H1 (cell line): ENCODE data around the gene PNMA8B. TPM values are rescaled to one million over a fixed set of nuclear protein-coding genes. Genes with fewer than 3 reads are reported as not detected.

Source experiments
- CTCF ChIA-PET: fragments of 300-600 bp; sonication (Branson Sonifier 250); formaldehyde crosslinking; loops from one replicate; lab custom pipeline; 2021; ENCODE audit not compliant: partially characterized antibody; lab: Charles Lee
- POLR2A ChIA-PET: fragments of 300-600 bp; sonication (Branson Sonifier 250); formaldehyde crosslinking; loops from one replicate; lab custom pipeline; 2021; ENCODE audit warnings: inconsistent platforms; ENCODE audit not compliant: partially characterized antibody; lab: Charles Lee
- DNase-seq, 2 experiments: peaks; one replicate each; pipeline versions ENCODE4 v3.0.0 to v3.0.0-alpha.2; 2010 to 2022; ENCODE audit warnings: low spot score in 2 of 2, low read depth in 1 of 2, mixed read lengths in 1 of 2
- FAIRE-seq: peaks from 2 replicates; lab custom pipeline; 2011; peaks lifted over from hg19 to GRCh38; lab: Jason Lieb, UNC
- H2AFZ ChIP-seq: 2 replicates; pipeline ENCODE4 v1.8.1; 2012; ENCODE audit warnings: low read length, inconsistent platforms
- H2AK5ac ChIP-seq: 2 replicates; pipeline ENCODE4 v1.6.1; 2013; ENCODE audit warnings: low read depth, low read length
- H2BK120ac ChIP-seq: replicated peaks from 2 replicates; pipeline ENCODE3; 2013; ENCODE audit warnings: low read depth, low read length, inconsistent platforms
- H2BK12ac ChIP-seq: 2 replicates; pipeline ENCODE4 v1.6.1; 2013; ENCODE audit warnings: low read depth, low read length
- H2BK15ac ChIP-seq: 2 replicates; pipeline ENCODE4 v1.6.1; 2013; ENCODE audit warnings: low read length
- H2BK20ac ChIP-seq: 2 replicates; pipeline ENCODE4 v1.6.1; 2013; ENCODE audit warnings: low read length
- H2BK5ac ChIP-seq: 2 replicates; pipeline ENCODE4 v1.6.1; 2013; ENCODE audit warnings: low read depth, low read length
- H3K14ac ChIP-seq: 2 replicates; pipeline ENCODE4 v1.6.1; 2013; ENCODE audit warnings: inconsistent platforms; ENCODE audit not compliant: insufficient read length
- H3K18ac ChIP-seq: 2 replicates; pipeline ENCODE4 v1.6.1; 2013; ENCODE audit warnings: low read length; ENCODE audit errors: extremely low read depth
- H3K23ac ChIP-seq: 2 replicates; pipeline ENCODE4 v1.6.1; 2013; ENCODE audit warnings: inconsistent platforms; ENCODE audit not compliant: insufficient read length
- H3K23me2 ChIP-seq: 2 replicates; pipeline ENCODE4 v1.6.1; 2013; ENCODE audit warnings: low read depth, low read length
- H3K27ac ChIP-seq: 2 replicates; pipeline ENCODE4 v1.6.1; 2011; ENCODE audit warnings: low read depth, low read length, inconsistent platforms
- H3K27me3 ChIP-seq, 4 experiments: replicated peaks in 1 of 4; 1 replicate in 1 of 4; 2 replicates in 3 of 4; pipeline versions ENCODE4 v1.6.1 to v1.8.1; 2011 to 2013; ENCODE audit warnings: low read length in 3 of 4, mild to moderate bottlenecking in 3 of 4, inconsistent platforms in 2 of 4, mixed read lengths in 2 of 4, moderate library complexity in 1 of 4; ENCODE audit not compliant: control insufficient read depth in 3 of 4, insufficient read depth in 3 of 4; ENCODE audit errors: extremely low read depth in 1 of 4
- H3K36me3 ChIP-seq, 4 experiments: 2 replicates each; pipeline versions ENCODE4 v1.6.1 to v1.8.1; 2011 to 2013; ENCODE audit warnings: mild to moderate bottlenecking in 4 of 4, low read length in 3 of 4, moderate library complexity in 2 of 4, control low read depth in 1 of 4, inconsistent platforms in 1 of 4; ENCODE audit not compliant: insufficient read depth in 4 of 4, control insufficient read depth in 2 of 4
- H3K4ac ChIP-seq: replicated peaks from 2 replicates; pipeline ENCODE3; 2013; ENCODE audit warnings: low read length, low read depth, mixed read lengths, inconsistent platforms; ENCODE audit not compliant: insufficient read length
- H3K4me1 ChIP-seq, 4 experiments: replicated peaks in 1 of 4; 1 replicate in 1 of 4; 2 replicates in 3 of 4; pipeline versions ENCODE4 v1.6.1 to v1.8.1; 2011 to 2013; ENCODE audit warnings: low read length in 3 of 4, inconsistent platforms in 2 of 4, mixed read lengths in 1 of 4; ENCODE audit not compliant: insufficient read depth in 4 of 4, control insufficient read depth in 3 of 4
- H3K4me2 ChIP-seq, 2 experiments: 2 replicates each; pipeline versions ENCODE4 v1.6.1 to v1.8.1; 2011 to 2013; ENCODE audit warnings: low read depth in 2 of 2, low read length in 2 of 2, control low read depth in 1 of 2, inconsistent platforms in 1 of 2, mild to moderate bottlenecking in 1 of 2; ENCODE audit not compliant: insufficient read depth in 1 of 2
- H3K4me3 ChIP-seq, 4 experiments: fragments of 200-600, 300-600 bp in 1 of 4; sonication (generic), shearing (Covaris generic), sonication (Bioruptor Twin) in 1 of 4; 2 replicates each; pipeline versions ENCODE4 v1.5.1 to v1.8.1; 2011 to 2016; ENCODE audit warnings: low read length in 4 of 4, low read depth in 3 of 4, control low read depth in 2 of 4, inconsistent platforms in 2 of 4, mild to moderate bottlenecking in 2 of 4, mixed read lengths in 1 of 4, moderate library complexity in 1 of 4; ENCODE audit not compliant: insufficient read depth in 2 of 4; ENCODE audit errors: extremely low read depth in 1 of 4
- H3K56ac ChIP-seq: replicated peaks from 2 replicates; pipeline ENCODE3; 2013; ENCODE audit warnings: low read depth, mild to moderate bottlenecking, mixed read lengths, low read length, inconsistent platforms; ENCODE audit not compliant: insufficient read length
- H3K79me1 ChIP-seq: 2 replicates; pipeline ENCODE4 v1.6.1; 2013; ENCODE audit warnings: low read depth, low read length, control low read depth
- H3K79me2 ChIP-seq, 2 experiments: 2 replicates each; pipeline versions ENCODE4 v1.6.1 to v1.8.1; 2012 to 2013; ENCODE audit warnings: low read length in 2 of 2, mild to moderate bottlenecking in 2 of 2, inconsistent platforms in 1 of 2; ENCODE audit not compliant: insufficient read depth in 2 of 2, control insufficient read depth in 1 of 2
- H3K9ac ChIP-seq, 4 experiments: replicated peaks in 1 of 4; 1 replicate in 1 of 4; 2 replicates in 3 of 4; pipeline versions ENCODE4 v1.6.1 to v1.8.1; 2011 to 2013; ENCODE audit warnings: low read depth in 3 of 4, low read length in 3 of 4, control low read depth in 2 of 4, mild to moderate bottlenecking in 2 of 4, moderate library complexity in 2 of 4, inconsistent platforms in 1 of 4; ENCODE audit errors: extremely low read depth in 1 of 4
- H3K9me3 ChIP-seq, 2 experiments: 2 replicates each; pipeline versions ENCODE4 v1.6.1 to v1.8.1; 2012 to 2013; ENCODE audit warnings: mild to moderate bottlenecking in 2 of 2, moderate library complexity in 2 of 2, control low read depth in 1 of 2, inconsistent platforms in 1 of 2, low read depth in 1 of 2, low read length in 1 of 2, mixed read lengths in 1 of 2; ENCODE audit not compliant: insufficient read depth in 2 of 2
- H4K20me1 ChIP-seq, 2 experiments: replicated peaks in 1 of 2; 2 replicates each; pipeline versions ENCODE3 to v1.8.1; 2011 to 2013; ENCODE audit warnings: inconsistent platforms in 2 of 2, low read length in 2 of 2, mild to moderate bottlenecking in 1 of 2; ENCODE audit not compliant: insufficient read depth in 2 of 2, control insufficient read depth in 1 of 2
- H4K5ac ChIP-seq: 2 replicates; pipeline ENCODE4 v1.6.1; 2013; ENCODE audit warnings: low read length, low read depth, mixed read lengths, inconsistent platforms; ENCODE audit not compliant: insufficient read length
- H4K8ac ChIP-seq: 2 replicates; pipeline ENCODE4 v1.8.0; 2013; ENCODE audit warnings: mild to moderate bottlenecking, moderate library complexity, low read length, inconsistent platforms; ENCODE audit not compliant: insufficient read depth; ENCODE audit errors: extremely low read depth
- H4K91ac ChIP-seq: replicated peaks from 2 replicates; pipeline ENCODE3; 2013; ENCODE audit warnings: low read length, mixed read lengths, inconsistent platforms; ENCODE audit not compliant: insufficient read length
- GTF2F1 ChIP-seq: IDR thresholded peaks from 2 replicates; pipeline ENCODE4 v1.6.1; 2012; ENCODE audit warnings: low read depth, low read length, improper control_type of control experiment, borderline replicate concordance
- RNF2 ChIP-seq: fragments of 200-900, 300-1000 bp; sonication (generic); IDR thresholded peaks from 2 replicates; pipeline ENCODE4 v1.7.1; 2016; ENCODE audit warnings: borderline replicate concordance, low read depth, mild to moderate bottlenecking, antibody characterized with exemption, low read length; ENCODE audit not compliant: poor library complexity, severe bottlenecking; ENCODE audit errors: missing control alignments
- SIX5 ChIP-seq: IDR thresholded peaks from 2 replicates; pipeline ENCODE4 v1.6.1; 2011; ENCODE audit warnings: mild to moderate bottlenecking, low read depth, low read length
- SP1 ChIP-seq: IDR thresholded peaks from 2 replicates; pipeline ENCODE4 v1.6.1; 2011; ENCODE audit warnings: low read depth, low read length
- SUZ12 ChIP-seq: fragments of 200-600 bp; sonication (generic); IDR thresholded peaks from 2 replicates; pipeline ENCODE4 v1.6.1; 2012; ENCODE audit warnings: mild to moderate bottlenecking, inconsistent platforms, low read length, moderate library complexity, mixed read lengths
- TAF1 ChIP-seq: IDR thresholded peaks from 2 replicates; pipeline ENCODE4 v1.6.1; 2011; ENCODE audit warnings: mild to moderate bottlenecking, low read depth, low read length
- TAF7 ChIP-seq: optimal IDR thresholded peaks from 2 replicates; pipeline ENCODE3; 2011; ENCODE audit warnings: low read depth, mild to moderate bottlenecking, inconsistent platforms, low read length, moderate library complexity, borderline replicate concordance
- ZNF274 ChIP-seq: IDR thresholded peaks from 2 replicates; pipeline ENCODE4 v1.7.0; 2012; ENCODE audit warnings: low read length, borderline replicate concordance; ENCODE audit errors: extremely low read depth
- WGBS, 2 experiments: shearing (Covaris generic) in 1 of 2; methylation state at CpG; one replicate each; pipeline versions ENCODE4 v1.1.6 to v1.1.7; 2013 to 2015; ENCODE audit warnings: low lambda C conversion rate in 2 of 2, mixed read lengths in 2 of 2, inconsistent platforms in 1 of 2, low coverage in 1 of 2, missing lambda C conversion rate in 1 of 2; ENCODE audit not compliant: insufficient replicate concordance in 2 of 2, insufficient coverage in 1 of 2, insufficient read length in 1 of 2; ENCODE audit errors: extremely low coverage in 1 of 2, missing lambda C conversion rate in 1 of 2; 5-methylcytosine and 5-hydroxymethylcytosine counted together
- polyA plus RNA-seq, 7 experiments: library from polyadenylated mRNA; depleted of rRNA in 3 of 7; stranded (reverse) in 5 of 7; unstranded in 2 of 7; fragments of >200 nt in 5 of 7; fragments of 200-250 nt in 2 of 7; gene quantifications; 1 replicate in 5 of 7; 2 replicates in 1 of 7; 4 replicates in 1 of 7; pipeline versions ENCODE4 v1.2.1 to v1.2.3, GENCODE V29; 2011 to 2013; ENCODE audit warnings: missing spikeins in 2 of 7, mixed read lengths in 2 of 7
- total RNA-seq: library from RNA; stranded (reverse); fragmentation: NEBNext Ultra II Directional; extraction: Animal tissue kit (Norgen Biotek cat#: 25700); gene quantifications from 2 replicates; pipeline ENCODE4 v1.2.1, GENCODE V29; 2021

Gene PNMA8B
- total and polyA plus RNA-seq, 2 of the 8 experiments (the other 6 are each of a cell fraction or from before 2014, with no cell fraction given) = 0.48 to 1.4 TPM

- ChIA-PET CTCF (interaction anchor here (0.7 to 1.5 kb wide), 2 partner anchors 9 to 341 kb away, joined by 4 to 5 read pairs; no protein-coding TSS in a partner anchor), POLR2A (no interaction called here)
- Histone ChIP-seq H3K56ac (no peak overlapping the region), H2BK15ac (no peak overlapping the region), H2BK20ac (no peak overlapping the region), H2BK120ac (no peak overlapping the region), H3K9ac (no peak overlapping the region), H3K4me2 (no peak overlapping the region), H2AFZ (no peak overlapping the region), H3K14ac (no peak overlapping the region), H4K8ac (no peak overlapping the region), H3K9me3 (no peaks in the 10 kb centered on the region), H2BK5ac (no peak overlapping the region), H2BK12ac (no peak overlapping the region), H3K4me3 (no peak overlapping the region), H4K20me1 (no peaks in the 10 kb centered on the region), H3K36me3 (no peaks in the 10 kb centered on the region), H3K79me1 (no peaks in the 10 kb centered on the region), H3K27me3 (peaks cover 0 to 7% (median 0%) of the 10 kb centered on the region in 4 experiments; a peak in 2 of 7 replicates), H3K4ac (no peak overlapping the region), H3K23me2 (peaks cover 4% of the 10 kb centered on the region), H4K91ac (no peak overlapping the region), H3K4me1 (peaks cover 0 to 9% (median 5%) of the 10 kb centered on the region in 4 experiments; a peak in 4 of 7 replicates), H3K27ac (no peak overlapping the region), H3K23ac (no peak overlapping the region), H2AK5ac (no peak overlapping the region), H3K18ac (no peak overlapping the region), H4K5ac (no peak overlapping the region), H3K79me2 (no peaks in the 10 kb centered on the region)
- 85% methylated on average over 2 of the region's 2 CpGs; no CpG with 5 or more reads in 1 of the 2 experiments for WGBS, 2 experiments
- TF ChIP-seq SIX5 (no peak), TAF7 (no peak), TAF1 (no peak), GTF2F1 (no peak), SUZ12 (no peak), SP1 (no peak), RNF2 (no peak), ZNF274 (no peak)
- no peak for DNase-seq
- FAIRE-seq = no peak
Observed at GRCh38 chr19:46475986-46476385, 19.7 kb downstream of the PNMA8B start.
